ENCODE results near the gene COL5A1.
"Not testable (repeated sequence)": the region's sequence is repeated elsewhere in the genome, so short reads cannot be mapped to it uniquely, and the experiment has no call there.

COL5A1 gene

GRCh38 chr9:134678666-134679443 lies 37.3 kb downstream of the COL5A1 start:
- no peak for DNase-seq (ENCODE audit: low read depth)

- DNase-seq (ENCODE audit: low read depth): no peak
These were observed 38.2 kb downstream of the COL5A1 start for GRCh38 chr9:134679616-134680392.

- DNase-seq (ENCODE audit: low read depth): no peak
These were observed 38.9 kb downstream of the COL5A1 start for GRCh38 chr9:134680393-134681060.

- no peak for DNase-seq (ENCODE audit: low read depth)
These were observed 39.6 kb downstream of the COL5A1 start for GRCh38 chr9:134681061-134681661.

GRCh38 chr9:134682026-134682425 lies 40.4 kb downstream of the COL5A1 start:
- DNase-seq (ENCODE audit: low read depth): no peak

GRCh38 chr9:134682651-134683364 lies 41.2 kb downstream of the COL5A1 start:
- no peak for DNase-seq (ENCODE audit: low read depth)

- DNase-seq (ENCODE audit: low read depth): no peak
These were observed 42.2 kb downstream of the COL5A1 start for GRCh38 chr9:134683714-134684374.

GRCh38 chr9:134684375-134684723 lies 42.7 kb downstream of the COL5A1 start:
- DNase-seq (ENCODE audit: low read depth): no peak

- DNase-seq (ENCODE audit: low read depth): not testable (repeated sequence)
These were observed 43.3 kb downstream of the COL5A1 start for GRCh38 chr9:134684941-134685340.

- DNase-seq (ENCODE audit: low read depth): no peak
These were observed 44.2 kb downstream of the COL5A1 start for GRCh38 chr9:134685784-134686183.

- DNase-seq (ENCODE audit: low read depth): no peak
These were observed 45.3 kb downstream of the COL5A1 start for GRCh38 chr9:134686896-134687295.

GRCh38 chr9:134687556-134687955 lies 46.0 kb downstream of the COL5A1 start:
- DNase-seq (ENCODE audit: low read depth): no peak

GRCh38 chr9:134688231-134688630 lies 46.6 kb downstream of the COL5A1 start:
- DNase-seq (ENCODE audit: low read depth): no peak

GRCh38 chr9:134688661-134689320 lies 47.2 kb downstream of the COL5A1 start:
- DNase-seq (ENCODE audit: low read depth): no peak

GRCh38 chr9:134689321-134690181 lies 47.9 kb downstream of the COL5A1 start:
- no peak for DNase-seq (ENCODE audit: low read depth)

GRCh38 chr9:134690301-134690751 lies 48.7 kb downstream of the COL5A1 start:
- DNase-seq (ENCODE audit: low read depth): no peak

- no peak for DNase-seq (ENCODE audit: low read depth)
These were observed 49.5 kb downstream of the COL5A1 start for GRCh38 chr9:134690946-134691694.

- DNase-seq (ENCODE audit: low read depth): no peak
These were observed 50.3 kb downstream of the COL5A1 start for GRCh38 chr9:134691695-134692572.
